ENCODE results near the gene ZNF683.

Gene ZNF683

DNA sequence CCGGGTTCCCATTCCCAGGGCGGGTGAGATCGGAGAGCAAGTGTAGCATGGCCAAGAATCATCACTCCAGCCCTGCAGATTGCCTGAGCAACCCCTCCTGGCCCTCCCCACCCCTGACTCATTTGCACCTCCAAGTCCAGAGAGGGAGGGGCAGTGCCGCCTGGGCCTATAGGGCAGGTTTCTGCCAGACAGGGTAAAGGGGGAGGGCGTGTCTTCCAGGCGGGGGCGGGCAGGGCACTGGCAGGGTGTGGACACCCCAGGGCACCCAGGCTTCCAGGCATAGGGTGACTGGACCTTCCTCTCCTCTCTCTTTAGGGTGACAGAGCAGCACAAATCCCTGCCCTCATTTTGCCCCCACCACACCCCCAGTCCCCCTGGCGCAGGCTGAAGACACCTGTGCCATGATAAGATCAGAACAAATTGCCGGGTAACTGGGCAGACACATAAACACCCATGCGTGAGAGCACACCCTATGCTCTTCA lies 15.4 kb downstream of the ZNF683 start:
- no peak for DNase-seq

DNA sequence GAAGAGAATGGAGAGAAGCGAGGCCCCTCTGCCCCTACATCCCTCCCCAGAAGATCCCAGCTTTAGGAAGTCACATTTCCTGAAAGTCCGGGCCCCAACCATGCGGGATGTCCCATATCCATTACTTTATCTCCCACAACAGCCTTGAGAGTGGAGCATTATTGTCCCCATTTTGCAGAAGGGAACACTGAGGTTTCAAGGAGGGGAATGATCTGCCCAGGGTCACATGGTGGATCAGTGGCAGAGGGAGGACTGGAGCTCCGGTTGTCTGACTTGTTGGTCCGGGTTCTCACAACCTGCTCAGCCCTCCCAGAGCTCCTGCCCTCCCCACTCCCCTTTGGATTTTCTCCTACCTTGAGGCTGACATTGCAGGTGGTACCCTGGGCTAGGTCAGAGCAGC lies 16.4 kb downstream of the ZNF683 start:
- no peak for DNase-seq

DNA sequence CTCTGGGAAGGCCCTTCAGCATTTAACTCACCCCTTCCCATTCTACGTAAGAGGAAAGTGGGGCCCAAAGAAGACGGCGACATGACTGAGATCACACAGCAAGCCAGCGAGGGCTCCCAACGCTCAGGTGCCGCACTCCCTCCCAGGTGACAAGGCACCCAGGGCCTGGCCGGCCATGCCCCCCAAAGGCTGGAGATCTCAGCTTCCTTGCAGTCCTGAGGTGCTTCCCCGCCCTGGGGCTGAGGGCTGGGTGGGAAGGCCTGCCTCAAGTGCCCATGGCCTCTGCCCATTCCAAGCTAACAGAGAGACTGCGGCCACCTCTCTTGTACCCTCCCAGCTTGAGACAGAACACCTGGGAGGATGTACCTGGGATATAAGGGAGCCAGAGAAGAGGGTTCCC lies 17.6 kb downstream of the ZNF683 start:
- DNase-seq: no peak

DNA sequence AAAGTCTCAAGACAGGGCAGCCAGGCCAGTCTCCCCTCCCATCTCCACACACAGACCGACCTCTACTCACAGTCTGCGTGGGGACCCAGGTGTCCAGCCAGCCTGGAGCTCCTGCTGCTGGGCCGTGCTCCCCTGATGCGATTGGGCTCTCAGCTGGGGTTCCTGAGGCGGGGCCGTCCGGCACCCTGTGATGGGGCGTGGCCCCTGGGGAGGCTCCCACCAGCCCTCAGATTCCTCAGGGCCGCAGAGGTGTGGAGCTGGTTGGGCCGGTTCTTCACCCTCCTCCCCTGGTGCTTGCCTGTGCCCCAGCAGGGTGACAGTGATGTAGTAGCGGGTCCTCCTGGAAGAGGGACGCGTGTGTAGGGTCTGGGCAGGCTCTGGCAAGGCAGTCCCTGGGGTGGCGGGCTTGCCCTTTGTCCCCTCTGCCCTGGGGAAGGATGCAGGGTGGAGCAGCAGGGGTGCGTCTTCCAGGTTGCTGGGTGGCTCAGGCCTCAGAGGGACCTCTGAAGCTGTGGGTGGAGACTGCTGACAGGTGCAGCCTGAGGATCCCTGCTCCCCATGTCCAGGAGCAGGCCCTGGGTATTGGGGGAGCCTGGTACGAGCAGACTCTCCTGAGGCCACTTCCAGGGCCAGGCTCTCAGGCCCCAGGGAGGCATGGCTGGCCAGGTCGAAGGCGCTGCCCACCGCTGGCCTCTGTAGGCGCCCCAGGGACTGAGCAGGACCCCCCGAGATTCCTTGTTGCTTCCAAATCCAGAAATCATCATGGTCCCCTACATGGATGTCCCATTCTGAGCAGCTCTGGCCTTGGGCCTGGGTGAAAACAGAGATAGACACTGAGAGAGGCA lies 18.4 kb downstream of the ZNF683 start, which contains the start of gene CRYBG2:
TSS of gene CRYBG2 (minus strand) at position 155 of the 845 bp plus-strand sequence. CDS start 7,473 bp downstream, outside the sequence.
- DNase-seq: no peak

DNA sequence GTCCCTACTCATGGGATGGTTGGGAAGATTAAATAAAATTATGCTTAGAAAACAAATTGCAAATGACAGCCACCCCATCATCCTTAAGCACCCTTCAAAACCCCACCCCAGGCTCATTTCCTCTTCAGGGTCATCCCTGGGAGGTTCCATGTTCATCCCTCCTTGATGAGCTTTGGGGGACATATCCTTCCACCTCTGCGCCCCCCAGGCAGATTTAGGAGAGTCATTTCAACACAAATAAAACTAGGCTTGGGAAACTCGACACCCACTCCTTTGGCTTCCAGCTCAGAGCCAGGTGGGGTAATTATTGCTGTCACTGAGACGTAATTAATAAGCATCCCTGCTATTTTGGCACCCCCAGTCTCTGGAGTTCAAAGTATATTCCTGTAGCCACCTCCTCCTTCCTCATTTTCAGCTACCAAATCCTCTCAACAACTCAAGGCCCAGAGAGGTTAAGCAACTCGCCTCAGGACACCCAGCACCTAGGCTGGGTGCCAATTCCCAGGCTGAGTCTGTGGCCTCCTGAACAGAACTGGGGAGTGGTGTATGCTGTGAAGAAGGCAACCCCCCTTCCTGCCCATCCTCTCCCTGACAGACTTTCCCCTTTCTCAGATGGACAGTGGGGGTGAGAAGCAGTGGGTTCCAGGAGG lies 19.2 kb downstream of the ZNF683 start:
- no peak for DNase-seq

DNA sequence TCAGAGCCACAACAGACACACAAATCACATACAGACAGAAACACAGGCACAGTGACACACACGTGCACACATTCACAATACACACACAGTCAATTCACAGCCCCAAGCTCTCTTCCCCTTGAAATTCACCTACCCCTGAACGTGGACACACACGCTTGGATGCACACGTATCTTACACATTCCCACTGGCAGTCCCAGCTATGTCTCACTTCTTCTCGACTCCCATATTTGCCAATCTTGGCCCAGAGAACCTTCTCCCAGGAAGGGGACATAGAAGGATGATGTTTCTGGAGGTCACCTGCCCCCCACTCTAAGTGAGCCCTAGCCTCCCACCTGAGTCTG lies 20.2 kb downstream of the ZNF683 start:
- no peak for DNase-seq

DNA sequence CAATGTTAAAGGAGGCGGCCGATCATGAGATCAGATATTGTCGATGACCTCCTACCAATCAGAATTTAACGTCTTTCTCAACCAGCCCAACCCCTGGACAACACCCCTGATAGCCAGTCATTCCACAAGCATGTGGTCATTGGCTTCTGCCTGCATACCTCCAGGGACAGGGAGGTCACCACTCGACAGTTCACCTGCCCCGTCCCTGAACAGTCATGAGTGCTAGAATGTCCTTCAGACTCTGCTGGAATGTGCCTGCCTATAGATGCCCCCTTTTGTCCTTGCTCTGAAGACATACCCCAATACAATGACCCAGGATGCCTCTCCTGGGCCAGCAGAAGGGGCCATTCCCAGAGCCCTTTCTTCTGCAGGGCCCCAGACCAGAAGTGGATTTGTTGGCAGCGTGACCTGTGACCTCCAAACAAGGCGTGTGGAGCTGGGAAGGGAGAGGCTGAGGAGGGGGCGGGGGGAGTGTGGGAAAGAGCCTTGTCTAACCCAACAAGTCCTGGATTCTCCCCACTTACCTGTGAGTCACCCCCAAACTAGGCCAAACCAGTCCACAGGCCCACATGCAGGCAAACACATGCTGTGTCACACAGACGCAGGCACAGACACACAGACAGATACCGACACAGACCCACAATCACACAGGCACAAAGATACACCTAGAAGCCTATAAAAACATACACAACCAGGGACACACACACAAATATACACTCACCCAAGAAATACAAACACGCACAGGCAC lies 20.8 kb downstream of the ZNF683 start:
- no peak for DNase-seq

DNA sequence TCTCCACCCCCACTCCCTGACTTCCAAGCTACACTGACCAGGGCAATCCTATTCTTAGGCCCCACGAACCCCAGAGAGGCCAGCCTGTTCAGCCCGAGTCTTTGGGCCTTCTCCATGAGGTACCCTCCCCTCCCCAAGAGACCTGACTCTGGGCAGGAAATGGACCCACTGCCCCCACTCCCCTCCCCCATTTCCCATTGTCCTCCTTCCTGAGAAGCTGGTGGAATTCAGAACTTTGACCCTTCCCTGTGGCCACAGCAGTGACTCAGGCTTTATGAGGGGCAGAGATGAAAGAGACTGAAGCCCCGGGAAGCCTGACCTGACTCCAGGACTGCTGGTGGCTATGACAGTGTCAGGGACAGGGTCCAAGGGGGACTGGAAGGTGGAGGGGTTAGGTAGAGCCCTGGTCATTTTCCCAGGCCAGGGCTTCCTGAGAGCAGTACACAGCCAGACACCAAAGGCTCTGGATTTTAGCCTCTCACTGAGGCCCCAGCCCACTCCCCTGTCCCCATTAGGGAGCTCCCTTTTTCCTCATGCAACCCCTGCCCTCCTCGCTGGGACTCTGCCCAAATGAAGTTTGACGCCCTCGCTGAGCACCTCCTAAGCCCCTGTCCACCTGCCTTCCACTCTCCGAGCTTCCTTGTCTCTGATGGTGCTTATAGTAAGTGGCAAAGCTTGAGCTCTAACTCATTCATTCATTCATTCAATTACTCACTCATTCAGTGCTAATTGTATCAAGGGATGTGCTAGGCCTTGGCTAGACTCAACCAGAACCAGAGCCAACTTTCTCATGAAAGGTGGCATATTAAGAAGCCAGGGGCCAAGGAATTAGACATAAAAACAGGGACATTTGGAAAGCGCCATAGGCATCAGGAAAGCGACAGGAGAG lies 21.6 kb downstream of the ZNF683 start:
- no peak for DNase-seq

DNA sequence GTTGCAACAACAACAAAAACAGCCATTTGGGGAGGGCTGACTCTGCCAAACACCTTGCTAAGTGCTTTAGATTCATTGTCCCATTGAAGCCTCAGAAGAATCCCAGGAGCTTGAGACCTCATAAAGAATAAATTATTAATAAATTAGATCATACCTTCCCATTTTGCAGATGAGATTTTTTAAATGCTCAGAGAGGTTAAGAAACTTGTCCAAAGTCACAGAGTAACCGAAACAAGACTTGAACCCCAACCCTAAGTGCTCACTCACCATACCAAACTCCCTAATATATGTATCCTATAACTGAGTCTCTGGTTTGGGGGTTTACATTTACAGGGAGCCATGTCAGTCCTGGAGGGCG lies 22.2 kb downstream of the ZNF683 start:
- no peak for DNase-seq

DNA sequence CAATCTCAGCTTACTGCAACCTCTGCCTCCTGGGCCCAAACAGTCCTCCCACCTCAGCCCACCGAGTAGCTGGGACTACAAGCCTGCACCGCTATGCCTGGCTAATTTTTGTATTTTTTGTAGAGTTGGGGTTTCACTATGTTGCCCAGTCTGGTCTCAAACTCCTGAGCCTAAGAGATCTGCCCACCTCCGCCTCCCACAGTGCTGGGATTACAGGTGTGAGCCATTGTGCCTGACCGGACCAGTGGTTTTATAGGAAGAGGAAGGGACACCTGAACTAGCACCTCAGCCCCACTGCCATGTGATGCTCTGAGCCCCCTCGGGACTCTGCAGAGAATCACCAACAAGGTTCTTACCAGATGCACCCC lies 22.7 kb downstream of the ZNF683 start:
- no peak for DNase-seq

DNA sequence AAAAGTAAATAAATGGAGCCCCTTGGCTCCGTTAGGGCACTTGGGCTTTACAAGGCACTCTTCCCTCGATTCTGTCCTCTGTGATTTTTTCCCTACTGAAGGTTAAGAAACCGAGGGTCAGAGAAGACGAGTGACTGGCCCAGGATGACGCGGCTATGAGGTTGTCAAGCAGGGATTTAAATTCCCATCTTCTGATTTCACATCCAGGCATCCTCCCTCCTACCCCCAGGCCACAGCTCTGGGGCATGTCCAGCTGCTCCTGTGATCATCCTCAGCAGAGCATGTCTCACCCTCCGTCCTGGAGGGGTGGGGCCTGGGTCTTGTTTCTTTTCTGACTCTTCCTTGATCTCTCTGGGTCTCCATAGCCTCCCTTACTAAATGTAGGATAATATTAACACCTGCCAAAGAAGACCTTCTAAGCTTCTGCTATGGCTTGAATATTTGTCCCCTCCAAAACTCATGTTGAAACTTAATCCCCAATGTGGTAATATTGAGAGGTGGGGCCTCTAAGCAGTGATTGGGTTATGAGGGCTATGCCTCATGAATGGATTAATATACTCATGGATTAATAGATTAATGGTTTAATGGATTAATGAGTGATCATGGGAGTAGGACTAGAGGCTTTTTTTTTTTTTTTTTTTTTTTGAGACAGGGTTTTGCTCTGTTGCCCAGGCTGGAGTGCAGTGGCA lies 23.2 kb downstream of the ZNF683 start:
- DNase-seq: no peak

DNA sequence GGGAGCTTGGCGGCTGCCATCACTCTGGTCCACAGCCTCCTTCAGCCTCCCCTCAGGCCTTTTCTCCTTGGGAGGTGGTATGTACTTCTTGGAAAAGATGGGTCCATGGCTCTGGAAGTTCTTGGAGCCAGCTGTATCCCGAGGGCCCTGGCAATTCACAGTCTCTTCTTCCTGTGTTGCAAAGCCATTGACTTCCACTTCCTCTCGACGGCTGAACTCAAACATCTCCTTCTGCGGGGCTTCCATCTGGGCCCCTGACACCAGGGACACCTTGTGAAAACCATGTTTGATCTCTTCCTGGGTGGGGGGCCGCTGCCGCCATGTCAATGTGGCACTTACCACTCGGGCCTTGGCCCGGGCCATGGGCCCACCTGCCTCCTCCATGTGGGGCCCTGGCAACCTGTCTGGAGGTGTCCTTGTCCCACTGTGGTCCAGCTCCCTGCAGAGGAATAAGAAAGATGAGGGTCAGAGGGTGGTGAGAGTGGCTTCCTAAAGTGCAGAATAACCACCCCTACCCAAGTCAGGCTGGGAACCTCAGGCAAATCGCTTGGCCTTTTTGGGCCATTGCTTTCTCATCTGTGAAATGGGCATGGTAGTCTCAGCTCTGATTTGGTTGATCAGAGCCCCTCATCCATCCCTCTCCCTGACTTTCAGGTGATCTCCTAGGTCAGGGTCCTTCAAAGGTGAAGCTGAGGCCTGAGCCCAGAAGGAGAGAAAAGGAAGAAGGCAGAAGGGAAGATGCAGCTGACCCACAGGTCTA lies 26.1 kb downstream of the ZNF683 start:
- no peak for DNase-seq

DNA sequence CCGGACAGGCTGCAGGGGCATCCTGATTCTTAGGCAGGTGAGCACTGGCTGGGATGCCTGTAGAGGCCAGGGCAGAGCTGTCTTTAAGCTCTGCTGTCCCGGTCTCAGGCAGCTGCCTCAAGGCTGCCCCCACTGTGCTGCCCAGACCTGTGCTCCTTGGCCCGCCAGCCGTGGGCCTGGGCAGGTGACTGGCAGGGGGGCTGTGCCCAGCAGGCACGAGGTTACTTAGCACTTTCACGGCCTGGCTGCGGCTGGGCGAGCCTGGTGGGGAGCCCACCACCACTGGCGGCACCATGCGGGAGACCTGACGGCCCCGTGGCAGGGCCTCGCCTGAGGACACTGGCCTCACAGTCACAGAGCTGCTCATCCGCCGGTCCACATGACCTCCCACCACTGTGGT lies 26.8 kb downstream of the ZNF683 start:
- no peak for DNase-seq

DNA sequence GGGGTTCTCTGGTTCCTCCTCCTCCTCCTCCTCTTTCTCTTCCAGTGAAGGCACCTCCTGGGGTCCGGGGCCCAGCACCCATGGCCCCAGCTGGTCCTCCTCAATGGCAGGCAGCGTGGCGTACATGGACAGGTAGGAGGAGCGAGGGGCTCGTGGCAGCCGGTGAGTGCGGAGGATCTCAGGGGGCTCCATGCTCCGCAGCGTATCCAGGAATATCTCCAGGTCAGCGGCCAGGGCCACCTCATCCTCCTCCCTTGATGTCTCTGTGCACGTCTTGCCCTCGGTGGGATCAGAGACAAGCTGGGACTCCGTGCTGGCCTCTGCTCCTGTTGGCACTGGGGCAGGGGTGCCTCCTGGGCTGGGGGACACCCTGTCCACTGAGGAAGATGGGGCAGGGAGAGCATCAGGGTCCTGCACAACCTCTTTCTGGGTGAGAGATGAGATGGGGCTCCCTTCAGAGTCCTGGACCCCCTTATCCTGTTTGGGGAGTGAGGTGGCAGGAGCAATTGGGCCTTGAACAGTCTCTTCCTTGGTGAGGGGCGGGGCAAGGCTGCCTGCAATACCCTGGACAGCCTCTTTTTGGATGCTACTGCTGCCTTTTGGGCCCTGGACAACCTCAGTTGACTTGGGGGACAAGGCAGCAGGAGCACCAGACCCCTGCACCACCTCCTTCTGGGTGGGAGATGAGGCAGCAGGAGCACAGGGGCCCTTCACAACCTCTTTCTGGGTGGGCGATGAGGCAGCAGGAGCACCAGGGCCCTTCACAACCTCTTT lies 28.2 kb downstream of the ZNF683 start:
- no peak for DNase-seq

DNA sequence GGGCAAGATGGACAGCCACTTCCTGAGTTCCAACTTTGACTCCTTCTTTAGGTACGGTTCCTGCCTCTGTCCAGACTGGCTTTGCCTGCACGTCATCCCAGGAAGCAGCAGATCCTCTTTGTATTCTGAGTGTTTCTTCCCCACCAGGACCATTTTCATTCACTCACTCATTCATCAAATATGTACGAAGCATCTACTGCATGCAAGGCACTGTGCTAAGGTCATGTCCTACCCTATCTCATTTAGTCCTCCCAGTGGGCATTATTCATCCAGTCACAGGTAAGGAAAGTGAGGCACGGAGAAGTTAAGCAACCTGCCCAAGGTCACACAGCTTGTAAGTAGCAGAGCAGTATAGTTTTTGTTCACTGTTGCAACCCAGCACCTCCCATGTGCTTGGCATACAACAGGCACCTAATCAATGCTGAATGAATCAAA lies 32.5 kb downstream of the ZNF683 start:
- no peak for DNase-seq

DNA sequence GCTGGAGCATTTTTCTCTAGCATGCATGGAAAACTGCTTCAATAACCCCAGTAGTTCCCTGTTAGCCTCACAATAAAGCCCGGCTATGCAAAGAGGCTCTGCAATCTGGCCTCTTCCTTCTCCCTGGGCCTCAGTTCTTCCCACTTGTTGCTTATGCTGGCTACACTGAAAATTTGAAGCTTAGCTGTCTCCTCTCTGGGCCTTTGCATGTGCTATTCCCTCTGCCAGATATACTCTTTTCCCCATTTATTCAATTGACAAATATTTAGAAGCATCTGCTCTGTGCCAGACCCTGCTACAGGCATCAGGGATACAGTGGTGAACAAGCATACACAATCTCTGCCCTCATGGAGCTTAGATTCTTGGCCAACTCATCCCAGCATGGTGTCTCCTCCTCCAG lies 33.9 kb downstream of the ZNF683 start:
- no peak for DNase-seq

DNA sequence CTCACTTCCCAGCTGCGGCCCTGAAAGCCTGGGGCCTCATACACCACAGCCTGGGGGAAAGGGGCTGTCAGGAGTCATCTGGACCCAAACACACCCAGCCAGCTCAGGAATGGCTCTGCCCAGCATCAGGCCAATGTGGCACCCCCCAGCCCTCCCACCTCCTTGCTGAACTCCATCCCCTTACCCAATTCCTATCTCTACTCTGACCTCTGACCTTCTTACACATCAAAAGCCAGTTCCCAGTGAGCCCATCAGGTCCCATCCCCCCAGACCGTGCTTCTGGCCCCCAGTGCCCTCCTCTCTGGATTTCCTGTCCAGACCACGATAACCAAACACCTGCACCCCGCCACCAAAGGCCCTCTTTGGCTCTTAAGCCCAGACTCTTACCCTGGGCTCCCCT lies 34.9 kb downstream of the ZNF683 start:
- DNase-seq: no peak

DNA sequence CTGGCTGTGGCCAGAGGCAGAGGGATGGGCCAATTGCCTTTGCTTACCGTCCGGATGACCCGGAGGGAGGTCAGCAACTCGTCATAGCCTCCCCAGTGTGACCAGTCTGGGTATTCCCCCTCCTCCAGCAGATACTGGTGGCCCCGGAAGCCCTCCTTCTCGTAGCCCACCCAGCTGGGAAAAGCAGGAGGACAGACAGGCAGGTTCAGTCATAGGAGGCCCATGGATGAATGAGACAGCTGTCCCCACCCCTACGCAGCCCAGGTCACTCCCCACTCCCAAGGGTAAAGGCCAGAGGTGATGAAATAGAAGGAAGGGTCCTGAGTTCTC lies 35.4 kb downstream of the ZNF683 start:
- no peak for DNase-seq

DNA sequence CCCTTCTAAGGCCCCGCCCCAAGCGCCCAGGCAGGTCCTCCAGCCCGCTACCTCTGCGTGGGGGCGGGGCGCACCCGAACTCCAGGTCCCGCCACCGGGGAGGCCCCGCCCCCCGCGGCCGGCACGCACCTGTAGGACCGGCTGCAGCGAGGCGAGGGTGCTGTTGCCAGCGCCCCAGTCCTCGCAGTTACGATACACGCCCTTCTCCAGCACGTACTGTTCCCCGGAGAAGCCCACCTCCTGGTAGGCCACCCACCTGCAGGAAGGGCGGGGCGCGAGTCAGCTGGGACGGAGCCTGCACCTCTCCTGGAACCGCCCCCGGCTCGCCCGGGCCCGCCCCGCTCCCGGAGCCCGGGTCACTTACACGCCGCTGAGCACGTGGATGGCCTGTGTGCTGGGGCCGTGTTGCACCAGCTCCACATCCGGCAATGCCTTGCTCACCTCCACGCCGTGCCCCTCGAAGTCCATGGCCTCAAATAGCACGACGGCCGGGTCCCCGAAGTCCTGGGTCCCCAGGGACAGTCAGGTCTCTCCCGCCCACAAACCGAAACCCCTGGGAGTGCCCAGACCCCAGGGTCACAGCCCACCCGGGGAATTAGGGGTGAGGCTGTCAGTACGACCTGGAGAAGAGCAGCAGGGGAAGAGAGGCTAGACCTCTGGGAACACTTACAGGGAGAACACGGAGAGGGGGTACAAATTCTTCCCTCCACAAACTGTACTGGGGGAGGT lies 35.9 kb downstream of the ZNF683 start:
- DNase-seq: peak; percentile 84 to 91
